ENCODE results near the gene IFI30. TPM values are rescaled to one million over a fixed set of nuclear protein-coding genes. Genes with fewer than 3 reads are reported as not detected.

The IFI30 gene
- total RNA-seq, 1 experiment from 2014 or later, result 9.1 TPM

GRCh38 chr19:18193388-18194180 lies 20.0 kb downstream of the IFI30 start:
- H3K9me3 Mint-ChIP-seq (ENCODE audit: unreplicated experiment), result no peaks in the 10 kb centered on the region
- peaks cover 26% of the 10 kb centered on the region for H3K36me3 Mint-ChIP-seq (ENCODE audit: insufficient read depth, unreplicated experiment)
- DNase-seq (ENCODE audit: unreplicated experiment), result no peak
- no peak overlapping the region for H3K27ac Mint-ChIP-seq (ENCODE audit: low read depth, unreplicated experiment)
- H3K27me3 Mint-ChIP-seq (ENCODE audit: insufficient read depth, unreplicated experiment), result no peaks in the 10 kb centered on the region
- CTCF ChIA-PET, result interaction anchor here (0.6 to 1.5 kb wide), 4 partner anchors 9 to 60 kb away, joined by 3 to 7 read pairs (median 4); no protein-coding TSS in a partner anchor
- BruUV-seq (replicated peaks), result TSS peak; percentile 36
- intact Hi-C loops (cut with micrococcal nuclease), result loop anchor here (2.0 kb wide), 1 partner anchor 217 kb away; no protein-coding TSS in a partner anchor
- no peak for TF ChIP-seq CTCF (IDR thresholded peaks at IDR 0.05; ENCODE audit: unreplicated experiment)
- POLR2A ChIA-PET, result interaction anchor here (0.6 to 4.9 kb wide), 36 partner anchors 11 to 888 kb away, joined by 3 to 147 read pairs (median 4); partner anchors contain the start of genes CCDC124, GDF15, IFI30 and IQCN
- peaks cover 12% of the 10 kb centered on the region for H3K4me1 Mint-ChIP-seq (ENCODE audit: insufficient read depth, unreplicated experiment)
- H3K4me3 Mint-ChIP-seq (ENCODE audit: unreplicated experiment), result peak overlapping the region; percentile 78

- Mint-ChIP-seq H3K27me3 (ENCODE audit: insufficient read depth, unreplicated experiment) (no peaks in the 10 kb centered on the region), H3K4me3 (ENCODE audit: unreplicated experiment) (peak overlapping the region; percentile 78), H3K27ac (ENCODE audit: low read depth, unreplicated experiment) (no peak overlapping the region), H3K4me1 (ENCODE audit: insufficient read depth, unreplicated experiment) (peaks cover 12% of the 10 kb centered on the region), H3K36me3 (ENCODE audit: insufficient read depth, unreplicated experiment) (peaks cover 29% of the 10 kb centered on the region), H3K9me3 (ENCODE audit: unreplicated experiment) (no peaks in the 10 kb centered on the region)
- TF ChIP-seq CTCF (IDR thresholded peaks at IDR 0.05; ENCODE audit: unreplicated experiment), result no peak
- DNase-seq (ENCODE audit: unreplicated experiment), result no peak
- intact Hi-C loops (cut with micrococcal nuclease), result no loop called here
- ChIA-PET POLR2A (interaction anchor here (0.7 to 4.9 kb wide), 7 partner anchors 10 to 86 kb away, joined by 3 to 147 read pairs (median 12); partner anchors contain the start of genes JUND and RAB3A), CTCF (interaction anchor here (0.7 to 1.5 kb wide), 3 partner anchors 9 to 134 kb away, joined by 3 to 5 read pairs (median 4); no protein-coding TSS in a partner anchor)
- no TSS peak for BruUV-seq (replicated peaks)
Observed at GRCh38 chr19:18194181-18194530, 20.5 kb downstream of the IFI30 start.

GRCh38 chr19:18194554-18195238 lies 21.1 kb downstream of the IFI30 start:
- Mint-ChIP-seq H3K9me3 (ENCODE audit: unreplicated experiment) (no peaks in the 10 kb centered on the region), H3K27ac (ENCODE audit: low read depth, unreplicated experiment) (no peak overlapping the region), H3K4me3 (ENCODE audit: unreplicated experiment) (peak overlapping the region; percentile 78), H3K36me3 (ENCODE audit: insufficient read depth, unreplicated experiment) (peaks cover 31% of the 10 kb centered on the region), H3K4me1 (ENCODE audit: insufficient read depth, unreplicated experiment) (peaks cover 12% of the 10 kb centered on the region), H3K27me3 (ENCODE audit: insufficient read depth, unreplicated experiment) (no peaks in the 10 kb centered on the region)
- DNase-seq (ENCODE audit: unreplicated experiment), result peak; percentile 65
- CTCF ChIA-PET, result interaction anchor here (0.6 to 1.5 kb wide), 3 partner anchors 29 to 134 kb away, joined by 3 to 5 read pairs (median 4); no protein-coding TSS in a partner anchor
- POLR2A ChIA-PET, result interaction anchor here (0.7 to 4.9 kb wide), 5 partner anchors 9 to 86 kb away, joined by 3 to 147 read pairs (median 12); partner anchors contain the start of genes JUND and RAB3A
- intact Hi-C loops (cut with micrococcal nuclease), result no loop called here
- BruUV-seq (replicated peaks), result no TSS peak
- no peak for TF ChIP-seq CTCF (IDR thresholded peaks at IDR 0.05; ENCODE audit: unreplicated experiment)

GRCh38 chr19:18196511-18196845 lies 22.9 kb downstream of the IFI30 start:
- no peak for DNase-seq (ENCODE audit: unreplicated experiment)
- Mint-ChIP-seq H3K9me3 (ENCODE audit: unreplicated experiment) (no peaks in the 10 kb centered on the region), H3K27ac (ENCODE audit: low read depth, unreplicated experiment) (no peak overlapping the region), H3K4me1 (ENCODE audit: insufficient read depth, unreplicated experiment) (peaks cover 12% of the 10 kb centered on the region), H3K36me3 (ENCODE audit: insufficient read depth, unreplicated experiment) (peaks cover 37% of the 10 kb centered on the region), H3K4me3 (ENCODE audit: unreplicated experiment) (no peak overlapping the region), H3K27me3 (ENCODE audit: insufficient read depth, unreplicated experiment) (no peaks in the 10 kb centered on the region)
- POLR2A ChIA-PET, result no interaction called here
- CTCF ChIA-PET, result interaction anchor here (0.6 to 0.7 kb wide), 2 partner anchors 63 to 215 kb away, joined by 3 to 5 read pairs; no protein-coding TSS in a partner anchor
- BruUV-seq (replicated peaks), result no TSS peak
- no peak for TF ChIP-seq CTCF (IDR thresholded peaks at IDR 0.05; ENCODE audit: unreplicated experiment)
- intact Hi-C loops (cut with micrococcal nuclease), result no loop called here
